Fibroblast of skin of left quadriceps (primary cell): ENCODE data around the gene AGAP3.
"Not testable (repeated sequence)": the region's sequence is repeated elsewhere in the genome, so short reads cannot be mapped to it uniquely, and the experiment has no call there.

Experiments
- DNase-seq, 2 experiments: peaks; one replicate each; pipeline ENCODE4 v3.0.0-alpha.2; 2013; ENCODE audit warnings: low read depth in 2 of 2

AGAP3 gene

DNA sequence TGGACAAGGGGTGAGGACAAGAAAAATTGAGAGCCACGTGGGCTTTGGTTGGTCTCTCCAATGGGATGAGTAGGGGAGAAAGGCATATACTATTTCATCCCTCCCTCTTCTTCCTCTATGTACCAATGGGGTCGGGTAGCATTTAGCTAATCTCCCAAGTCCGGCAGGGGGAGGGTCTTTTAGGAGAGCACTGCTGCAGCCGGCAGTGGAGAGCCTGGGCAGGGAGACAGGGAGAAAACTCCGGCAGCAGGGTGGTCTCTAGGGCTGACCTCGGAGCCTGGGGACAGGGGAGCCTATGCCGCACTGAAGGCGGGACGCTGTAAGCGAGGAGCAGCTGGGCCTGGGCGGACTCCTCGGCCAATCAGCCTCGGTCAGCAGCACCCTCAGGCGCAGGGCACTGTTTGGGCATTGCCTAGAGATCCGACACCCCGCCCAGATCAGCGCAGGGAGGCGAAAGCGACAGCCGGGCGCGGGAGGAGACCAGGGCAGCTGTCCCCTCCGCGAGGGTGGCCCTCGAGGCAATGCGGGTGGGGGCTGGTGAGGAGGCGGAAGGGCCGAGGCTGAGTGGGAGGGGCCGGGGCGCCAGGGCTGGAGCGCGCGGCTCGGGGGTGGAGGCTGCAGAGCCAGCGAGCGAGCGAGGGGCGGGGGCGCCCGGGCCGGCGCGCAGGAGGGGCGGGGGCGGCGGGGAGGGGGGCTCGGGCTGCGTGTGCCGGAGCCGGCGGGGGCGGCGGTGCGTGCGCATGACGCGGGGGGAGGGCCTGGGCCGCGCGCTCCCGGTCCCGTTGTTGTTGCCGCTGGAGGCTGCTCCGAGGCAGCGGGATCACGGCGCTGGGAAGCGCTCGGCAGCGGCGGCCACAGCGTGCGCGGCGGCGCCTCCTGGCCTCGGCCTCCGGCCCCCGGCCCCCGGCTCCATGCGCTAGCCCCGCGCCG, at the start of gene AGAP3:
Gene AGAP3, plus strand, starts transcription at position 785 of the 930 bp plus-strand sequence. CDS start 267 bp downstream, outside the sequence.
- peak; percentile 43 to 49 for DNase-seq

- peak in 1 of 2 experiments; percentile 44 for DNase-seq
Observed at GRCh38 chr7:151038951-151039849, 47.1 kb upstream of the AGAP3 start.

GRCh38 chr7:151039850-151040548, 46.3 kb upstream of the AGAP3 start:
- DNase-seq = no peak

DNA sequence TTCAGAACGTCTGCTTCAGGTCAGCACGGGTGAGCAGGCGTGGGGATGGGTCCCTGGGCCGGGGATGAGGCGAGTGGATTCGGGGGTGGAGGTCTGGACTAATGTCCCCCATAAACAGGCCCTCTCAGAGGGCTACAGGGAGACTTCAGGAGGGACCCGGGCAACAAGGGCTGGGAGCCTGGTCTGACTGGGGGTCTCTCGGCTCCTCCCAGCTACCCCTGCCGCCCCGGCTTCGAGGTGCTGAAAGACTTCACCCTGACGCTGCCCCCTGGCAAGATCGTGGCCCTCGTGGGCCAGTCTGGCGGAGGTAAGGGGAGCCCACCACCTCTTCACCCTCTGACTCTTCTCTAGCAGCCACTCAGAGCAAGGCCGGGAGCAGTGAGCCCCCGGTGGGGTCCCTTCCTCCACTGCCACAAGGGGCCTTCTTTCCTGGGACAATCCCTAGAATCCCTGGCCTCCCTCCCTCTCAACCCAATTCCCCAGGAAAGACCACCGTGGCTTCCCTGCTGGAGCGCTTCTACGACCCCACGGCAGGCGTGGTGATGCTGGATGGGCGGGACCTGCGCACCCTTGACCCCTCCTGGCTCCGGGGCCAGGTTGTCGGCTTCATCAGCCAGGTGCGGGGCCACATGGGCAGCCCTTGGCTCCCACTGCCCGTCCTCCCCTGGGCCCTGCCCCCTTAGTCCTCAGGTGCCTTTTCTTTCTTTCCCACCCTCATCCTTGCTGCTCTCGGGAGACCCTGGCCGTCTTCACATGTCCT, 45.5 kb upstream of the AGAP3 start:
- no peak for DNase-seq

DNA sequence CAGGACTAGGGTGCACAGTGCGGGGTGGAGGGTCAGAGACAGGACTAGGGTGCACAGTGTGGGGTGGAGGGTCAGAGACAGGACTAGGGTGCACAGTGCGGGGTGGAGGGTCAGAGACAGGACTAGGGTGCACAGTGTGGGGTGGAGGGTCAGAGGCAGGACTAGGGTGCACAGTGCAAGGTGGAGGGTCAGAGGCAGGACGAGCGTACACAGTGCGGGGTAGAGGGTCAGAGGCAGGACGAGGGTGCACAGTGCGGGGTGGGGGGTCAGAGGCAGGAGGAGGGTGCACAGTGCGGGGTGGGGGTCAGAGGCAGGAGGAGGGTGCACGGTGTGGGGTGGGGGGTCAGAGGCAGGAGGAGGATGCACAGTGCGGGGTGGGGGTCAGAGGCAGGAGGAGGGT, 42.8 kb upstream of the AGAP3 start:
- not testable (repeated sequence) for DNase-seq

- no peak for DNase-seq
Observed at GRCh38 chr7:151043959-151044358, 42.3 kb upstream of the AGAP3 start.

DNA sequence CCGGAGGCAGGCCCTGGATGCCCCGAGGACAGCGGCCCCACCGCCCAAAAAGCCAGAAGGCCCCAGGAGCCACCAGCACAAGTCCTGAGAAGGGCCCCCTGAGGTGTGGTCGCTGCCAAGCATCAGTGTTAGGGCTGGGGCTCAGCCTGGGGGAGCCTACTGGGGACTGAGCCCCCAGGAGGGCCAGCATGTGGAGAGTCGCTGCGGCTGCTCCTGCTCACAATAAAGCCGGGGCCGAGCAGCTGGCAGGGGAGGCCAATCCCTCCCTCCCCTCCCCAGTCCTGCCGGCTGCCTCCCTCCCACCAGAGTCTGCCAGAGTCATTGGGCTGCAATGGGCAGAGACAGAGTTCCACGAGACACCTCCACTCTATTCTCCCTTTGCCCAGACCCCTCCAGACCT, 41.0 kb upstream of the AGAP3 start:
- no peak for DNase-seq

GRCh38 chr7:151045967-151046366, 40.3 kb upstream of the AGAP3 start:
- no peak for DNase-seq

- DNase-seq = peak in 1 of 2 experiments; percentile 26
Observed at GRCh38 chr7:151046603-151047573, 39.4 kb upstream of the AGAP3 start.

DNA sequence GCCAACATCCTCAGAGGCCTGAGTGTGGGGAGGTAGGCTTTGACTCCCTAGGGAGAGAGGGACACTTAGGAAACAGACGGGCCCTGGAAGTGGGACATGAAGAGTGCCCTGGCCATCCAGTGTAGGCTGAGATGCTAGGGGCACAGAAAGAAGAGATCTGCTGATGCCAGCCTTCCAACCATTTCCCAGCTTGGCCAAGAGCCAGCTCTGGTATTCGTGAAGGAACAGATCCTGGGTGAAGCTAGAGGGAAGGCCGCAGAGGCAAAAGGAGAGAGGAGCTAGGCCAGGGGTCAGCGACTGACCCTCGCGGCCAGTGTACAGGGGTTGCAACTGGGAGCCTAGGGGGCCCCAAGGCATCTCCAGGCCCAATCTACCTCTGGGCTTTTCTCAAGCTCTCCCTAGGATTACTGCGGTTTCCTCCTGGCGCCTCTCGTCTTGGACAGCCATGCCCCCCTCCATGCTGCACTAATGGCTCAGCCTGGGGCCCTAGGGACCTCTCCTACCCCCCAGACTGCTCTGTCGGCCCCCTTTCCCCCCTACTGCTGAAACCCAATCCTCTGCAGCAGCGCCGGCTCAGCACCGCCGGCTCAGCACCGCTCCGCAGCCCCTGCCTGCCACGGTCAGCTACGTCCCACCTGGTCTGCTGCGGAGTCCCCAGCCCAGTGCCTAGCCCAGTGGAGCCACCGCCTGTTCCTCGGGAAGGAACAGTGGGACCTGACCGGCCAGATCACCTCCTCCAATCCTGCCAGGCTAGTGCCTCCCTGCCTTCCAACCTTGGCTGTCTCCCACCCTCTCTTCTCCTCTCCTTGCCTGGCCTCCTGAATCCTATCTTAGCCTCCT, 38.1 kb upstream of the AGAP3 start, which contains the start of gene ASIC3:
Gene ASIC3, plus strand, starts transcription at position 556 of the 840 bp plus-strand sequence. CDS start 355 bp downstream, outside the sequence.
- DNase-seq = no peak

DNA sequence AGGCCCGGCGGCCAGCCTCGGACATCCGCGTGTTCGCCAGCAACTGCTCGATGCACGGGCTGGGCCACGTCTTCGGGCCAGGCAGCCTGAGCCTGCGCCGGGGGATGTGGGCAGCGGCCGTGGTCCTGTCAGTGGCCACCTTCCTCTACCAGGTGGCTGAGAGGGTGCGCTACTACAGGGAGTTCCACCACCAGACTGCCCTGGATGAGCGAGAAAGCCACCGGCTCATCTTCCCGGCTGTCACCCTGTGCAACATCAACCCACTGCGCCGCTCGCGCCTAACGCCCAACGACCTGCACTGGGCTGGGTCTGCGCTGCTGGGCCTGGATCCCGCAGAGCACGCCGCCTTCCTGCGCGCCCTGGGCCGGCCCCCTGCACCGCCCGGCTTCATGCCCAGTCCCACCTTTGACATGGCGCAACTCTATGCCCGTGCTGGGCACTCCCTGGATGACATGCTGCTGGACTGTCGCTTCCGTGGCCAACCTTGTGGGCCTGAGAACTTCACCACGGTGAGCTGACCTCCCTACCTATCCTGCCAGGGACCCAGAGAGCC, 37.3 kb upstream of the AGAP3 start:
- DNase-seq = no peak

DNA sequence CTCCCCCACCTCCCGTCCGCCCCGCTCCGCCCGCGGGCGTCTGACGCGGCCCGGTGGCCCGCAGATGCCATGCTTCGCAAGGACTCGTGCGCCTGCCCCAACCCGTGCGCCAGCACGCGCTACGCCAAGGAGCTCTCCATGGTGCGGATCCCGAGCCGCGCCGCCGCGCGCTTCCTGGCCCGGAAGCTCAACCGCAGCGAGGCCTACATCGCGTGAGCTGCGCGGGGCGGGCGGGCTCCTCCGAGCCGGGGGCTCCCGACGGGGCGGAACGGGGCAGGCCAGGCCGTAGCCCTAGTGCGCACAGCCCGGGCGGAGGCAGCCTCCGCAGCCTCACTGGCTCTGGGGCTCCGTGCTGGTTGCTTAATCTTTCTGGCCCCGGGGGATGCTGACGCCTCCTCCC, 35.2 kb upstream of the AGAP3 start:
- peak in 1 of 2 experiments; percentile 25 for DNase-seq

DNA sequence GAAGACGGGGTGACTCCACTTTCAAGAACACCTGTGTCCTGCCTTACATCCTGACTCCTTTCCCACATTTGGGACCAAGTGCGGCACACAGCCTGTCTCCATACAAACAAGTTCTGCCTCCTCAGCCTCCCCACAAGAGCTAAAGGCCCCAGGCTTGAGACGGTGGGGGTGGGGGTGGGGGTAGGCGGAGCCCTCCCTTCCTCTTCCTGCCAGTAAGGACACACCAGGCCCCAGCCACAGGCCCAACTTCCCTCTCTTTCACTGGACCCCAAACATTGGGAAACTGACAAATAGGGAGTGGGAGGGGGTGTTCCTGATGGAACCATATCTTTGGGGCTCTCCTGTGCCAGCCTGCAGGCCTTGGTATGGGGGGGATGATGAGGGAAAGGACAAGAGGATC, 33.2 kb upstream of the AGAP3 start:
- no peak for DNase-seq

GRCh38 chr7:151053751-151054150, 32.5 kb upstream of the AGAP3 start:
- DNase-seq = no peak

DNA sequence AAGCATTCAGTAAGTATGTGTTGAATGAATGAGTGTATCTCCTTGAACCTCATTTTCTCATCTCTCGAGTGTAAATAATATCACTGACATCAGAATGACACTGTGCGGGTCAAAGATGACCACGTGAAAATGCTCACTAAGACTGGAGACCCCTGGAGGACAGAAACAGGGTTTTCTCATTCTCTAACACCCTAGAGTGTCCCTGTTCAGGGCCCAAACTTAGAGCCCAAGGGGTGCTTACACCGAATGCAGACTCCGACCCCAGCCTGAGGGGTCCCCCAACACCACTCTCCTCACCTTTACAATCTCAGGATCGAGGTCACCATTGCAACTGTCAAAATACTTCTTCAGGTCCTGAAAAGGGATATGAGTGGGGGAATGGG, 30.0 kb upstream of the AGAP3 start:
- DNase-seq = no peak

DNA sequence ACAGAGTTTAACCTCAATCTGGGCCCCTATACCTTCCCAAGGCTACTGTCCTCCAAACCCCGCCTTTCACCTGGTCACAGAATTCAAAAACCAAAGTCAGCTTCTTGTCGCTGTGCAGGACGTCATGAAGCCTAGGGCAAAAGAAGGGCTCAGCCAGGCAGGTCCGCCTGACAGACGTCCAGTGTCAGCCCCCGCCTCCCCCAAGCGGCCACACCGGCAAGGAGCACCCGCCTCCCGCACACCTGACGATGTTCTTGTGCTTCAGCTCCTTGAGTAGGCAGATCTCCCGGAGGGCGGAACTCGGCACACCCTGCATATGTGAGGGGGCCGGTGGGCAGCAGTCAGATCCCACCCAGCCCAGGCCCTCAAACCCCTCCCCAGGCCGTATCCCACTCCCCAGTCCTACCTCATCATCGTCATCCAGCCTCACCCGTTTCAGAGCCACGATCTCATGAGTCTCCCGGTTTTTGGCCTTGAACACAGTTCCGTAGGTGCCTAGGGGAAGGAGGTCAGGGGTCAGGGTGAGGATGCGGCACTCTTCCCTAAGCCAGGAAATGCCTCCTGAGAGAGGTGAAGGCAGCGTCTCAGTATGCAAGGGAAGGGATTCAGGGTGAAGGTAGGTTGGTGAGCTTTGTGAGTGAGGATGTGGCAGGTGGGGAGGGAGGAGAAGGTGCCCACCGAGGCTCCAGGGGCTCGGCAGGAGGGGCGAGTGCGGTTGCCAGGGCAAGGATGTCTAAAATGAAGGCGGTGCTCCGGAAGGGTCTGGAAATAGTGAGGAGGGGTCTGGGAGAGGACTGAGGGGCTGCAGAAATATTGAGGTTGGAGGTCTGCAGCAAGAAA, 29.4 kb upstream of the AGAP3 start:
- DNase-seq = no peak

- no peak for DNase-seq
Observed at GRCh38 chr7:151057506-151057988, 28.7 kb upstream of the AGAP3 start, which contains the start of gene CDK5. CDK5 (minus strand) TSS chr7:151057897; CDS start chr7:151057848, 49 bp downstream.
